NB4 (cell line): ENCODE data around the gene VLDLR.

Experiments
- DNase-seq: peaks from one replicate; pipeline ENCODE4 v3.0.0; 2010; ENCODE audit warnings: low read depth
- H3K4me3 ChIP-seq: one replicate; pipeline ENCODE4 v1.5.1; 2011; ENCODE audit warnings: mild to moderate bottlenecking, low read depth, low read length, moderate library complexity
- CTCF ChIP-seq: IDR thresholded peaks from one replicate; pipeline ENCODE4 v1.5.1; 2012; ENCODE audit warnings: low read depth, low read length
- MAX ChIP-seq: IDR thresholded peaks from 2 replicates; pipeline ENCODE4 v1.6.1; 2011; ENCODE audit warnings: low read depth, low read length
- MYC ChIP-seq: IDR thresholded peaks from 2 replicates; pipeline ENCODE4 v1.6.1; 2011; ENCODE audit warnings: low read depth, low read length
- POLR2A ChIP-seq: IDR thresholded peaks from 2 replicates; pipeline ENCODE4 v1.6.1; 2011; ENCODE audit warnings: mild to moderate bottlenecking; ENCODE audit not compliant: insufficient read length; ENCODE audit errors: extremely low read depth

Gene VLDLR

GRCh38 chr9:2608276-2608675 lies 13.3 kb upstream of the VLDLR start:
- TF ChIP-seq CTCF, result no peak
- TF ChIP-seq POLR2A, result no peak
- no peak for TF ChIP-seq MAX

GRCh38 chr9:2610985-2611384 lies 10.6 kb upstream of the VLDLR start:
- H3K4me3 ChIP-seq, result no peak overlapping the region
- TF ChIP-seq CTCF (no peak), POLR2A (no peak), MYC (no peak)
- no peak for DNase-seq

More at GRCh38 chr9:2608276-2608675, 13.3 kb upstream of the VLDLR start:
- no peak overlapping the region for H3K4me3 ChIP-seq
- DNase-seq, result no peak

GRCh38 chr9:2611961-2612360 lies 9.6 kb upstream of the VLDLR start:
- TF ChIP-seq POLR2A (no peak), CTCF (no peak), MYC (no peak), MAX (no peak)
- no peak overlapping the region for H3K4me3 ChIP-seq
- no peak for DNase-seq

- no peak for DNase-seq
- TF ChIP-seq CTCF (no peak), MAX (no peak), POLR2A (no peak), MYC (no peak)
Measured at GRCh38 chr9:2613730-2614271, 7.8 kb upstream of the VLDLR start.

GRCh38 chr9:2615497-2615896 lies 6.1 kb upstream of the VLDLR start:
- TF ChIP-seq MAX (no peak), POLR2A (no peak), CTCF (no peak), MYC (no peak)
- DNase-seq, result no peak
- no peak overlapping the region for H3K4me3 ChIP-seq

More at GRCh38 chr9:2613730-2614271, 7.8 kb upstream of the VLDLR start:
- no peak overlapping the region for H3K4me3 ChIP-seq
